ENCODE measurements around the gene EPN2. TPM values are rescaled to one million over a fixed set of nuclear protein-coding genes. Genes with fewer than 3 reads are reported as not detected.
A peak's percentile ranks its signal among the peaks of the same experiment; 100 is the strongest.

The EPN2 gene
- total RNA-seq, 4 donors from 2014 or later, result 26.5 to 49.2 (median 38.9) TPM

DNA sequence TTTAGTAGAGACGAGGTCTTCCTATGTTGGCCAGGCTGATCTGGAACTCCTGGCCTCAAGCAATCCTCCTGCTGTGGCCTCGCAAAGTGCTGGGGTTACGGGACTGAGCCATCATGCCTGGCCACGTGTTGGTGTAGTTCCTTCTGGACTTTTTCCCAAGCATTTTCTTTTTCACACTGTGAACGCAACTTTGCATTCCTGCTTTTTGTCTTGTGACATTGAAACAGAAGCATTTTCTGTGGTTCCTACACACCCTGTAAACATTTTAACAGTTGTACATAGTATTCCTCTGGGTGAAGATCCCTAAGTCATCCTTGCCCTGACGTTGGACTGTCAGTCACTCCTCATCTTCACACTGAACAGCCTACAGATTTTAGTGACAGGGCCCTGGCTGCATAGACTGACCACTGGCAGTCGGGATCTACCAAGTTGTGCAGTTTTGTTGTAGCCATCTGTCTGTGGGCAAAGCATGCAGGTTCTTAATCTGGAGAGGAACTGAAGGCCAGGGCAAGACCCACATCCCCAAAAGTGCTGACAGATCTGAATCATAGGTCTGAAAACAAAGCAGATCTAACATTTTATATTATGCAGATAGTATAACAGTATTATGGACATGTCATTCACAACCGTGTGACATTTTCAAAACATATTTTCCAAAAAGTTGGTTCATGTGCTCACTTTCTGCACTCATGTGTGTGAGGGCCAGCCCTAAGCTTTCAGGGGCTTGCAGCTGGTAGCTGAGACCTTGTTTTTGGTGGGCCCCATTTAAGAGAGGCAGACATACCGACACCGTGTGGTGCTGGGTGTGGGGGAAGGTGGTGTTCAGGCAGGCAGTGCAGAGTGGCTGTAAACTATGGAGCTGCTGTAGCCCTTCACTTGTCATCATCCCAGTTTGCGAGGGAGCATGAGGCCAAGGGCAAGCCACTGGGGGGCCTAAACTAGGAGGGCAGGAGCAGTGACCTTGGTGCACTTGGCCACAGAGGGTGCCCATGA, 59.9 kb downstream of the EPN2 start:
- Histone ChIP-seq H3K4me1 (peaks cover 36 to 68% (median 52%) of the 10 kb centered on the region in 4 donors), H3K27me3 (no peaks in the 10 kb centered on the region), H3K27ac (replicated peaks in 1 of 4) (no peak overlapping the region), H3K36me3 (no peaks in the 10 kb centered on the region), H3K9me3 (no peaks in the 10 kb centered on the region), H3K4me3 (no peak overlapping the region)
- no peak for DNase-seq (ENCODE audit: extremely low spot score)
- TF ChIP-seq POLR2AphosphoS5 (IDR thresholded peaks at IDR 0.05) (no peak), POLR2A (IDR thresholded peaks at IDR 0.05; ENCODE audit: low read depth) (no peak), EP300 (IDR thresholded peaks at IDR 0.05) (no peak)
- TF ChIP-seq, protein P1, sequence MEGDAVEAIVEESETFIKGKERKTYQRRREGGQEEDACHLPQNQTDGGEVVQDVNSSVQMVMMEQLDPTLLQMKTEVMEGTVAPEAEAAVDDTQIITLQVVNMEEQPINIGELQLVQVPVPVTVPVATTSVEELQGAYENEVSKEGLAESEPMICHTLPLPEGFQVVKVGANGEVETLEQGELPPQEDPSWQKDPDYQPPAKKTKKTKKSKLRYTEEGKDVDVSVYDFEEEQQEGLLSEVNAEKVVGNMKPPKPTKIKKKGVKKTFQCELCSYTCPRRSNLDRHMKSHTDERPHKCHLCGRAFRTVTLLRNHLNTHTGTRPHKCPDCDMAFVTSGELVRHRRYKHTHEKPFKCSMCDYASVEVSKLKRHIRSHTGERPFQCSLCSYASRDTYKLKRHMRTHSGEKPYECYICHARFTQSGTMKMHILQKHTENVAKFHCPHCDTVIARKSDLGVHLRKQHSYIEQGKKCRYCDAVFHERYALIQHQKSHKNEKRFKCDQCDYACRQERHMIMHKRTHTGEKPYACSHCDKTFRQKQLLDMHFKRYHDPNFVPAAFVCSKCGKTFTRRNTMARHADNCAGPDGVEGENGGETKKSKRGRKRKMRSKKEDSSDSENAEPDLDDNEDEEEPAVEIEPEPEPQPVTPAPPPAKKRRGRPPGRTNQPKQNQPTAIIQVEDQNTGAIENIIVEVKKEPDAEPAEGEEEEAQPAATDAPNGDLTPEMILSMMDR (IDR thresholded peaks at IDR 0.05), result no peak
- intact Hi-C loops (cut with DNase I), result no loop called here
- 77% methylated on average over 11 of the region's 11 CpGs for WGBS

DNA sequence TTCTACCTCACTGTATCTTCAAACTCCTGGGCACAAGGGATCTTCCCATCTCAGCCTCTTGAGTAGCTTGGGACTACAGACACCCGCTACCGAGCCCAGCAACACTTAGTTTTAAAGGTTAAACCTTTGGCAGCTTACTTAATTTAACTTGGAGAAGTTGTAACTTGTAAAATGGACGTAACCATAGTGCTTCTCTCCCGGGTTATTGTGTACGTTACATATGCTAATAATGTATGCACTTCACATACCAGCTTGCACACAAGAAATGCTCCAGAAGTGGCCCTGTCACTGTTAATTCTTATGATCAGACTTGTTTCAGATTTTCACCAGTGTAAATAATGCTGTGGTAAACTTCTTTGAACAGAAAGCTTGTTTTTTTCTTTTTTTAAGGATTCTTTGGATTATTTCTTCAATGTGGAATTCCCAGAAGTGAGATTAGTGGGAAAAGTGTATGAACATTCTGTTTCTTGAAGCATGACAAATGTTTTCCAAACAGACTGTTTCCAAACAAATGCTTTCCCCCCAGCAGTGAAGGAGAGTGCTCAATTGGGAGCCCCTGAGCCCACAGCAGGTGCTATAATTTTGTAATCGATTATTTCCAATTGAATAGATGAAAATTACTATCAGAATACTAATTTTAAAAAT, 61.5 kb downstream of the EPN2 start:
- intact Hi-C loops (cut with DNase I), result no loop called here
- H3K4me1 ChIP-seq, result peaks cover 48 to 78% (median 65%) of the 10 kb centered on the region in 4 donors
- no peak for TF ChIP-seq EP300 (IDR thresholded peaks at IDR 0.05)
- TF ChIP-seq POLR2A (IDR thresholded peaks at IDR 0.05; ENCODE audit: low read depth), result no peak
- TF ChIP-seq POLR2AphosphoS5 (IDR thresholded peaks at IDR 0.05), result no peak
- TF ChIP-seq, protein P1 (IDR thresholded peaks at IDR 0.05), result no peak
- no peaks in the 10 kb centered on the region for H3K27me3 ChIP-seq
- no peaks in the 10 kb centered on the region for H3K9me3 ChIP-seq
- 66% methylated on average over 6 of the region's 6 CpGs for WGBS
- DNase-seq (ENCODE audit: extremely low spot score), result no peak
- no peaks in the 10 kb centered on the region for H3K36me3 ChIP-seq
- H3K4me3 ChIP-seq, result no peak overlapping the region
- no peak overlapping the region for H3K27ac ChIP-seq (replicated peaks in 1 of 4)

DNA sequence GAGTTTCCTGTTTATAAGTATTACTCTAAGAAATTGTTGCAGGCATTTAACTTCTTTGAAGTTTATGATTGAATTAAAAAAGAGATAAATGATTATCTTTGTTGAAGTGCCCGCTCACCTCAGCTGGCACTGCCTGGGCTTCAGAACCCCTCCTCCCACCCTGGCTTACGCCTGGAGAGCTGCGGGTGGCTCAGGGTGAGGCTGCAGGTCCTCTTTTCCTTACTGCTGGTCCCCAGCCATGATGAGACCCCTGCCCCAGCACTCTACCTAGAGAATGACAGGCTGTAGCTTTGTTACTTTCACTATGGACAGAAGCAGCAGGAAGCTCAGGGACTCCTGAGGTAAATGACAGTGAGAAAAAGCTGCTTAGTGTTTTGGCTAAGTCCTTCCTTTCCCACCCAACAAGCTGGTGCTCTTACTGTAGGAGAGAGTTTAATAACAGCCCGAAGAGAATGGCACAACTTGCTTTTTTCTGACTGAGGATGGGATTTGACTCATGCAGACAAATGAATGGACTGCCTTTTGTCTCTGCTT, 62.1 kb downstream of the EPN2 start:
- peak overlapping the region in 1 of 4 donors; percentile 37 for H3K27ac ChIP-seq (replicated peaks in 1 of 4)

DNA sequence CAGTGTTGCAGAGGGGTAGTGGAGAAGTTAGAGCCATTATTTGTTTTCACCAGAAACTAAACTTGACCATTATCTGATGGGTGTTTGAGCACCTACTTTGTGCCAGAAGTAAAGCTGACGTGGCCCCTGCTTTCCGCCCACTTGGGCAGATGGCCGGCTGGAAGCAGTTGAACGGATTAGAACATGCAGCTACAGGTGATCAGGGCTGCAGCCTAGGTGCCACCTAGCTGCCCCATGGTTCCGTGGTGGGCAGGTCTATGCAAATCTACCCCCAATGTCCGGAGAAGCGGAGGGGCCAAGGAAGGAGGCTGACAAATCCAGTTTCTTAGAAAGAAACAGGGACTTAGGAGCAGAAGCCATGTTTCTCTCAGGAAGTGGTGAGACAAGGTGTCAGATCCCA, 62.7 kb downstream of the EPN2 start:
- intact Hi-C loops (cut with DNase I), result no loop called here
- peaks cover 60 to 84% (median 76%) of the 10 kb centered on the region in 4 donors for H3K4me1 ChIP-seq
- peaks cover 0 to 7% (median 0%) of the 10 kb centered on the region in 4 donors for H3K36me3 ChIP-seq
- TF ChIP-seq POLR2AphosphoS5 (IDR thresholded peaks at IDR 0.05) (no peak), EP300 (IDR thresholded peaks at IDR 0.05) (no peak), POLR2A (IDR thresholded peaks at IDR 0.05; ENCODE audit: low read depth) (no peak)
- TF ChIP-seq, protein P1 (IDR thresholded peaks at IDR 0.05), result no peak
- 97% methylated on average over 7 of the region's 7 CpGs for WGBS
- no peak overlapping the region for H3K4me3 ChIP-seq
- no peaks in the 10 kb centered on the region for H3K9me3 ChIP-seq
- H3K27me3 ChIP-seq, result no peaks in the 10 kb centered on the region
- DNase-seq (ENCODE audit: extremely low spot score), result no peak
- H3K27ac ChIP-seq (replicated peaks in 1 of 4), result no peak overlapping the region

More for the DNA sequence above, 62.1 kb downstream of the EPN2 start:
- Histone ChIP-seq H3K27me3 (no peaks in the 10 kb centered on the region), H3K9me3 (no peaks in the 10 kb centered on the region), H3K4me3 (no peak overlapping the region), H3K36me3 (peaks cover 0 to 2% (median 0%) of the 10 kb centered on the region in 4 donors), H3K4me1 (peaks cover 54 to 79% (median 70%) of the 10 kb centered on the region in 4 donors)
- WGBS, result 76% methylated on average over 4 of the region's 4 CpGs
- intact Hi-C loops (cut with DNase I), result no loop called here
- TF ChIP-seq POLR2A (IDR thresholded peaks at IDR 0.05; ENCODE audit: low read depth) (no peak), POLR2AphosphoS5 (IDR thresholded peaks at IDR 0.05) (no peak), EP300 (IDR thresholded peaks at IDR 0.05) (no peak)
- TF ChIP-seq, protein P1 (IDR thresholded peaks at IDR 0.05), result no peak
- no peak for DNase-seq (ENCODE audit: extremely low spot score)

Data from esophagus muscularis mucosa (tissue), 4 donors.